ENCODE measurements around the gene MTR. TPM values are rescaled to one million over a fixed set of nuclear protein-coding genes. Genes with fewer than 3 reads are reported as not detected.

The MTR gene
- total and polyA plus RNA-seq, 11 donors, result 11.8 to 84.2 (median 47.4) TPM

GRCh38 chr1:236861560-236862218 lies 66.6 kb downstream of the MTR start:
- WGBS, 4 donors, result 76 to 85% (median 80%) methylated on average over 2 of the region's 2 CpGs
- intact Hi-C loops (cut with DNase I), result loop anchor here in 4 of 10 donors (1.0 to 10.0 kb wide), 4 partner anchors 31 to 257 kb away; partner anchors contain the start of genes HEATR1 (in 1 of the 4) and MTR (in 1 of the 4)
- no peak for DNase-seq

GRCh38 chr1:236862219-236862591 lies 67.1 kb downstream of the MTR start:
- H3K4me1 ChIP-seq, result peaks cover 0 to 39% (median 12%) of the 10 kb centered on the region in 12 donors
- H3K4me3 ChIP-seq, result no peak overlapping the region
- WGBS, 4 donors, result 85 to 89% (median 88%) methylated on average over 4 of the region's 4 CpGs
- TF ChIP-seq POLR2A (IDR thresholded peaks at IDR 0.05), result no peak
- no peak for TF ChIP-seq CTCF (IDR thresholded peaks at IDR 0.05)
- intact Hi-C loops (cut with DNase I), result loop anchor here in 4 of 10 donors (1.0 to 10.0 kb wide), 4 partner anchors 32 to 257 kb away; partner anchors contain the start of genes HEATR1 (in 1 of the 4) and MTR (in 1 of the 4)
- peak overlapping the region in 11 of 12 donors; percentile 9 to 79 (median 66) for H3K27ac ChIP-seq
- peaks cover 0 to 100% (median 87%) of the 10 kb centered on the region in 9 donors for H3K36me3 ChIP-seq
- H3K27me3 ChIP-seq, result no peaks in the 10 kb centered on the region
- no peak for DNase-seq
- H3K9me3 ChIP-seq, result no peaks in the 10 kb centered on the region
- ATAC-seq, result no peak

More at GRCh38 chr1:236861560-236862218, 66.6 kb downstream of the MTR start:
- H3K9me3 ChIP-seq, result no peaks in the 10 kb centered on the region
- peaks cover 0 to 100% (median 87%) of the 10 kb centered on the region in 9 donors for H3K36me3 ChIP-seq
- no peaks in the 10 kb centered on the region for H3K27me3 ChIP-seq
- peak in 2 of 4 donors; percentile 17 to 23 for ATAC-seq
- peaks cover 0 to 39% (median 12%) of the 10 kb centered on the region in 12 donors for H3K4me1 ChIP-seq
- H3K27ac ChIP-seq, result peak overlapping the region in 11 of 12 donors; percentile 9 to 79 (median 66)
- H3K4me3 ChIP-seq, result no peak overlapping the region
- no peak for TF ChIP-seq POLR2A (IDR thresholded peaks at IDR 0.05)
- no peak for TF ChIP-seq CTCF (IDR thresholded peaks at IDR 0.05)

- intact Hi-C loops (cut with DNase I), result loop anchor here in 4 of 10 donors (1.0 to 10.0 kb wide), 4 partner anchors 32 to 258 kb away; partner anchors contain the start of genes HEATR1 (in 1 of the 4) and MTR (in 1 of the 4)
- H3K4me3 ChIP-seq, result no peak overlapping the region
- ATAC-seq (peak; percentile 85 to 91 (median 88)), DNase-seq (peak in 4 of 5 donors; percentile 22 to 71 (median 50))
- no peak for TF ChIP-seq POLR2A (IDR thresholded peaks at IDR 0.05)
- TF ChIP-seq CTCF (IDR thresholded peaks at IDR 0.05), result no peak
- peak overlapping the region; percentile 60 to 79 (median 70) for H3K27ac ChIP-seq
- H3K36me3 ChIP-seq, result peaks cover 0 to 100% (median 87%) of the 10 kb centered on the region in 9 donors
- peaks cover 0 to 39% (median 12%) of the 10 kb centered on the region in 12 donors for H3K4me1 ChIP-seq
- no peaks in the 10 kb centered on the region for H3K9me3 ChIP-seq
- WGBS, 4 donors, result 57 to 74% (median 72%) methylated on average over 5 of the region's 5 CpGs
- H3K27me3 ChIP-seq, result no peaks in the 10 kb centered on the region
Measured at GRCh38 chr1:236862615-236863211, 67.6 kb downstream of the MTR start.

- Histone ChIP-seq H3K4me3 (no peak overlapping the region), H3K27me3 (no peaks in the 10 kb centered on the region), H3K27ac (peak overlapping the region in 7 of 12 donors; percentile 24 to 76 (median 66)), H3K4me1 (peaks cover 0 to 39% (median 12%) of the 10 kb centered on the region in 12 donors), H3K36me3 (peaks cover 0 to 98% (median 78%) of the 10 kb centered on the region in 9 donors), H3K9me3 (peaks cover 0 to 5% (median 0%) of the 10 kb centered on the region in 12 donors)
- ATAC-seq, result no peak
- TF ChIP-seq CTCF (IDR thresholded peaks at IDR 0.05), result no peak
- TF ChIP-seq POLR2A (IDR thresholded peaks at IDR 0.05), result no peak
- DNase-seq, result no peak
- intact Hi-C loops (cut with DNase I), result loop anchor here in 3 of 10 donors (10.0 kb wide), 3 partner anchors 69 to 259 kb away; partner anchors contain the start of genes HEATR1 (in 1 of the 3) and MTR (in 1 of the 3)
- 93 to 95% (median 95%) methylated on average over 3 of the region's 3 CpGs for WGBS, 4 donors
Measured at GRCh38 chr1:236864211-236864610, 69.1 kb downstream of the MTR start.

All from heart left ventricle (tissue), 16 donors.